Stimulated activated naive CD4-positive, alpha-beta T cell (primary cell): ENCODE data around the gene LY86.

Experiments
- DNase-seq, 6 experiments: peaks; one replicate each; lab custom pipeline; 2025; lab: John Stamatoyannopoulos, UW

LY86 gene

GRCh38 chr6:6570929-6571671 lies 17.4 kb upstream of the LY86 start:
- DNase-seq: no peak

- no peak for DNase-seq
These were observed 13.4 kb upstream of the LY86 start for GRCh38 chr6:6575143-6575542.

- no peak for DNase-seq
These were observed 10.8 kb upstream of the LY86 start for GRCh38 chr6:6577735-6578134.

- DNase-seq: no peak
These were observed 9.2 kb upstream of the LY86 start for GRCh38 chr6:6579281-6579680.

- no peak for DNase-seq
These were observed 8.2 kb upstream of the LY86 start for GRCh38 chr6:6580225-6580856.

GRCh38 chr6:6581054-6581453 lies 7.5 kb upstream of the LY86 start:
- peak in 4 of 6 experiments; percentile 13 to 64 (median 33) for DNase-seq

GRCh38 chr6:6582131-6582530 lies 6.4 kb upstream of the LY86 start:
- no peak for DNase-seq

- peak in 2 of 6 experiments; percentile 27 to 39 for DNase-seq
These were observed 4.7 kb upstream of the LY86 start for GRCh38 chr6:6583836-6584235.

GRCh38 chr6:6584310-6585002 lies 4.1 kb upstream of the LY86 start:
- peak in 1 of 6 experiments; percentile 17 for DNase-seq

- no peak for DNase-seq
These were observed 3.6 kb upstream of the LY86 start for GRCh38 chr6:6585003-6585311.

GRCh38 chr6:6586167-6586566 lies 2.4 kb upstream of the LY86 start:
- no peak for DNase-seq

GRCh38 chr6:6586671-6587526 lies 1.6 kb upstream of the LY86 start:
- DNase-seq: peak in 2 of 6 experiments; percentile 30 to 45

GRCh38 chr6:6587696-6588063 lies 840 bp upstream of the LY86 start:
- no peak for DNase-seq

- DNase-seq: peak in 1 of 6 experiments; percentile 30
These were observed 597 bp downstream of the LY86 start for GRCh38 chr6:6588924-6589709.

GRCh38 chr6:6590530-6590929 lies 2.0 kb downstream of the LY86 start:
- DNase-seq: no peak

- peak in 1 of 6 experiments; percentile 3 for DNase-seq
These were observed 3.4 kb downstream of the LY86 start for GRCh38 chr6:6591778-6592465.

GRCh38 chr6:6592826-6593475 lies 4.4 kb downstream of the LY86 start:
- peak in 2 of 6 experiments; percentile 8 to 32 for DNase-seq

GRCh38 chr6:6593867-6594468 lies 5.4 kb downstream of the LY86 start:
- no peak for DNase-seq

- DNase-seq: no peak
These were observed 6.5 kb downstream of the LY86 start for GRCh38 chr6:6595025-6595424.

- no peak for DNase-seq
These were observed 7.4 kb downstream of the LY86 start for GRCh38 chr6:6595952-6596351.
